Right lobe of liver (tissue), 4 donors: ENCODE results near the gene RPS6KC1.

Experiments used
- POLR2A ChIP-seq: fragments of 450-650 bp; IDR thresholded peaks from one replicate; pipeline ENCODE4 v1.6.1; 2017; ENCODE audit warnings: antibody characterized with exemption, mild to moderate bottlenecking
- TF ChIP-seq, protein P1 (sequence below), 4 donors: fragments of 200-600 bp in 3 of 4; fragments of 450-650 bp in 1 of 4; IDR thresholded peaks; one replicate each; pipeline versions ENCODE4 v1.5.1 to v1.8.0; 2016 to 2022; ENCODE audit warnings: antibody characterized with exemption in 4 of 4, mild to moderate bottlenecking in 2 of 4
- donor health status: DM: no; HTN: no; CAD: no.
- donor health status: DM: no; HTN: no; CAD: no.
- donor health status: DM: no; HTN: yes; CAD: no.

DNA sequence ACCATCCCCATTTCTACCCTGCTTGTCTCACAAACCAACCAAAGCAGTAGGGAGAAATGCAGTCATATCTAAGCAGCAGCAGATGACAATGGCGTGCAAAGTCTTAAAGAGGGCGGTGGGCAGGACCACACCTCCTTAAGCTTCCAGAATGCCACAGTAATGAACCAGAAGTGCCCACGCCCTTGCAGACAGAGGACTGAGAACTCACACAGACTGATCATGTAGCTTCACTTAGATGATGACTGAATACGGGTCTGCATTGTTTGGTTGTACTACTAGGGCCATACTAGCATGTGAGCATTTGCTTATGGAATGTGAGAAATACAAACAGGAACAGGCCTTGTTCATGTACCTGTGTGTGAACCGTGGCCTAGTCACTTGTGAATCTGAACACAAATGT is 246.0 kb downstream of the RPS6KC1 start:
- TF ChIP-seq, protein P1, sequence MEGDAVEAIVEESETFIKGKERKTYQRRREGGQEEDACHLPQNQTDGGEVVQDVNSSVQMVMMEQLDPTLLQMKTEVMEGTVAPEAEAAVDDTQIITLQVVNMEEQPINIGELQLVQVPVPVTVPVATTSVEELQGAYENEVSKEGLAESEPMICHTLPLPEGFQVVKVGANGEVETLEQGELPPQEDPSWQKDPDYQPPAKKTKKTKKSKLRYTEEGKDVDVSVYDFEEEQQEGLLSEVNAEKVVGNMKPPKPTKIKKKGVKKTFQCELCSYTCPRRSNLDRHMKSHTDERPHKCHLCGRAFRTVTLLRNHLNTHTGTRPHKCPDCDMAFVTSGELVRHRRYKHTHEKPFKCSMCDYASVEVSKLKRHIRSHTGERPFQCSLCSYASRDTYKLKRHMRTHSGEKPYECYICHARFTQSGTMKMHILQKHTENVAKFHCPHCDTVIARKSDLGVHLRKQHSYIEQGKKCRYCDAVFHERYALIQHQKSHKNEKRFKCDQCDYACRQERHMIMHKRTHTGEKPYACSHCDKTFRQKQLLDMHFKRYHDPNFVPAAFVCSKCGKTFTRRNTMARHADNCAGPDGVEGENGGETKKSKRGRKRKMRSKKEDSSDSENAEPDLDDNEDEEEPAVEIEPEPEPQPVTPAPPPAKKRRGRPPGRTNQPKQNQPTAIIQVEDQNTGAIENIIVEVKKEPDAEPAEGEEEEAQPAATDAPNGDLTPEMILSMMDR (IDR thresholded peaks at IDR 0.05) = no peak
- no peak for TF ChIP-seq POLR2A
